Right hindlimb (tissue), 1 donor: ENCODE measurements around the gene CYP4F2.
A peak's percentile ranks its signal among the peaks of the same experiment; 100 is the strongest.
"Not testable (repeated sequence)": the region's sequence is repeated elsewhere in the genome, so short reads cannot be mapped to it uniquely, and the experiment has no call there.

ENCODE experiments used
- DNase-seq: peaks from one replicate; pipeline ENCODE4 v3.0.0-alpha.2; 2018

CYP4F2 gene

DNA sequence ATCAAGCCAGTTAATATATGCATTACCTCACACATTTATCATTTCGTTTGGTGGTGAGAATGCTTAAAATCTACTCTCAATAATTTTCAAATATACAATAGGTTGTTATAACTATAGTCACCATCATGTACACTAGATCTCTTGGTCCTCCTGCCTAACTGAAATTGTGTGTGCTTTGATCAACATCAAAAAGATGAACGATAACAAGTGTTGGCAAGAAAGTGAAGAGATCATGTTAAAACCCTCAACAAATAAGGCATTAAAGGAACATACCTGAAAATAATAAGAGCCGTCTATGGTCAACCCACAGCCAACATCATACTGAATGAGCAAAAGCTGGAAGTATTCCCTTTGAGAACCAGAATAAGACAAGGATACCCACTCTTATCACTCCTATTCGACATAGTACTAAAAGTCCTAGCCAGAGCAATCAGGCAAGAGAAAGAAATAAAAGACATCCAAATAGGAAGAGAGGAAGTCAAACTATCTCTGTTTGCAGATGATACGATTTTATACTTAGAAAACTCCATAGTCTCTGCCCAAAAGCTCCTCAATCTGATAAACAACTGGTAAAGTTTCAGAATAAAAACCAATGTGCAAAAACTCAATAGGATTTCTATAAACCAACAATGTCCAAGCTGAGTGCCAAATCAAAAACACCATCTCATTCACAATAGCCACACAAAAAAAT is 54.5 kb downstream of the CYP4F2 start:
- DNase-seq: no peak

DNA sequence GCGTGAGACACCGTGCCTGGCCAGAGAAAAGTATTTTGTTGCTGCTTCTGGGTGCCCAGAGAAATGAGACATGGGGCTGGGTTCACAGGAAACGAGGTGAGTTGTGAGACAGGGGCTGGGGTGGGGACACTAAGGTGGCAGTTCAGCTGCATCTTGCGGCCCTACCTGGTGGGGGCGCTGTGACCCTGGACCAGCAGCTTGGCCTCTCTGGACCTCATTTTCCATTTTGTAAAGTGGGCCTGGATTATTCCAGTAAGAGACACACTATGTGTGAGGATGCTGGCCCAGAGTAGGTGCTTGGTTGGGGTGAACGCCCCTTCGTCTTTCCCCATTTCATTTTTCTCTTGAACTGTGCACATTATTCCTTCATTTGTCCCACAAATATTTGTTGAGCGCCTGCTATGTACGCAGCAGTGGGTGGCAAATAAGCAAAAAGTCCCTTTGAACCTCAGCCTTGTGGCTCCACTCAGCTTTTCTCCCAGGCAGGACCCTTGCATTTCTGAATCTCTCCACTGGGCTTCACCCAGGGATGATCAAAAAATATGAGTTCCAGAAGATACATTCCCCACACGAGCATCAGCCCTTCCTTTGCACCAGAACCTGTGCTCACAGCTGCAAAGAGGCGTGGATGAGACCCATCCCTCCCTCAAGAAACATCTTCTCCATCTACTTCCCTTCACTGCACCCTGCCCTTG is 55.9 kb downstream of the CYP4F2 start:
- no peak for DNase-seq

DNA sequence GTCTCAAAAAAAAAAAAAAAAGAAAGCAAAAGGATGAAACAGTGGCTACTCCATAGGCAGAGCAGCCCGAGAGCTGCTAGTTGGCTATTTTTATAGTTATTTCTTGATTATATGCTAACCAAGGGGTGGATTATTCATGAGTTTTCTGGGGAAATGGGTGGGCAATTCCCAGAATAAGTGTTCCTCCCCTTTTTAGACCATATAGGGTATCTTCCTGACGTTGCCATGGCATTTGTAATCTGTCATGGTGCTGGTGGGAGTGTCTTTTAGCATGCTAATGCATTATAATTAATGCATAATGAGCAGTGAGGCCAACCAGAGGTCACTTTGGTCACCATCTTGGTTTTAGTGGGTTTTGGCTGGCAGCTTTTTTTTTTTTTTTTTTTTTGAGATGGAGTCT is 57.0 kb downstream of the CYP4F2 start:
- no peak for DNase-seq

GRCh38 chr19:15839888-15840287 is 58.0 kb downstream of the CYP4F2 start:
- not testable (repeated sequence) for DNase-seq

- DNase-seq: no peak
These were observed 59.5 kb downstream of the CYP4F2 start for GRCh38 chr19:15838351-15838750.

- no peak for DNase-seq
These were observed 60.6 kb downstream of the CYP4F2 start for GRCh38 chr19:15837221-15837731.

DNA sequence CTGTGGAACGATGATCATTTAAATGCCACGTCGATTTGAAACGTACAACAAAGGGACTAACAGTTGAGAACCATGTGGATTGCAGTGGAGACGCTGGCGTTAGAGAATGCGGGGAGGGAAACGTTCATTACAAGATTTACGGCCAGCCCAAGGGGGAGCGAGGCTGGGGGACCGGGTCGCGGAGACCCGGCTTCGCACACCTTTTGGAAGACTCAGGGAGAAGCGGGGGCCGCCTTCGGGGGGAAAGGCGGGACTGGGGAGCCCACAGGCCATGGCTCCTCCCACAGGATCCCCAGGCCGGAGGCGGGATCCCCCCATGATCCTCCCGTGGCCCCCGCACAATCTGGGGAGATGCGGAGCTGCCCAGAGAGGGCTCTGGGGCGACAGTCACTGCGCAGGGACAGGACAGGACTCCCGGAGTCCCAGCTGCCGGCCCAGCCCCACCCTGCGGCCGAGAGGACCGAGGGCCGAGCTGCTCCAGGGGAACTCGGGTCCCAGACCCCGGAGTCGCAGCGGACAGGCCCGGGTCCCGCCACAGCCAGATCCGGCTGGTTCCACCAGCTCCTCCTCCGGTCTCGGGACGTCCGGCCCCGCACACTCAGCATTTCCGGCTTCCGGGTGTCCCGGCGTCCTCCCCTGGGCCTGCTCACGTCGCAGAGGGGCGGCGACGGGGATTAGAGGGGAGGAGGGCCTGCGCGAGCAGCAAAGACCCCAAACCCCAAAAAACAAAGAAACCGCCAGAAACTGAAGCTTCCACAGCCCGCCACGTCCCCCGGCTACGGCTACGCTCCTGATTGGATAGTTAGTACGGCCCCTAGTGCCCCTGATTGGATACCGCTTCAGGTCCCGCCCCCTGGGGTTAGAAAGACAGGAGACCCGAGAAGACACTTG is 61.3 kb downstream of the CYP4F2 start:
- DNase-seq: peak; percentile 99

DNA sequence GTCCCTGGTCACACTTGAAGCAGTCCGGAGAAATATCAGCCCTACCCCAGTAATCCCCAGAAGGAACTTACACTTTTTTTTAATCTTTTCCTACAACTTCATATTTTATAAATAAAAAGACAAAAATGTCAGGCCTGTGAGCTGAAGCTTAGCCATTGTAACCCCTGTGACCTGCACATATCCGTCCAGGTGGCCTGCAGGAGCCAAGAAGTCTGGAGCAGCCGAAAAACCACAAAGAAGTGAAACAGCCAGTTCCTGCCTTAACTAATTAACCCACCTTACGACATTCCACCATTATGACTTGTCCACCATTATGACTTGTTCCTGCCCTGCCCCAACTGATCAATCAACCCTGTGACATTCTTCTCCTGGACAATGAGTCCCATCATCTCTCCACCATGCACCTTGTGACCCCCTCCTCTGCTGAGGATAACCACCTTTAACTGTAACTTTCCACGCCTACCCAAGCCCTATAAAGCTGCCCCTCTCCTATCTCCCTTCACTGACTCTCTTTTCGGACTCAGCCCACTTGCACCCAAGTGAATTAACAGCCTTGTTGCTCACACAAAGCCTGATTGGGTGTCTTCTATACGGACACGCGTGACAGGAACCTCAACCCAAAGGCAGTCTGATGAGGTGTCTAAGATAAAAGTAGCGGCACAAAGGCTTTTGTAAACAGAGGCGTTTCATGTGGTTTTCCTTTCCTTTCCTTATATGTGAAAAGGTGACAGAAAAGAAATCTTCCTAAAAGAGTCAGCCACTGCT is 62.1 kb downstream of the CYP4F2 start:
- DNase-seq: not testable (repeated sequence)

DNA sequence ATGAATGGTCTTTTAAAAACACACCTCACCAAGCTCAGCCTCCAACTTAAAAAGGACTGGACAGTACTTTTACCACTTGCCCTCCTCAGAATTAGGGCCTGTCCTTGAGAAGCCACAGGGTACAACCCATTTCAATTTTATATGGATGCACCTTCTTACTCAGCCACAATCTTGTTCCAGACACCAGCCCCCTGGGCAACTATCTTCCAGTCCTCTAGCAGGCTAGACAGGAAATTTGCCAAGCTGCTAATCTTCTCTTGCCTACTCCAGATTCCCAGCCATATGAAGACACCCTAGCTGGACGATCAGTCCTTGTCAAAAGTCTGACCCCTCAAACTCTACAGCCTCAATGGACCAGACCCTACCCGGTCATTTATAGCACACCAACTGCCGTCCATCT is 63.6 kb downstream of the CYP4F2 start:
- DNase-seq: not testable (repeated sequence)

DNA sequence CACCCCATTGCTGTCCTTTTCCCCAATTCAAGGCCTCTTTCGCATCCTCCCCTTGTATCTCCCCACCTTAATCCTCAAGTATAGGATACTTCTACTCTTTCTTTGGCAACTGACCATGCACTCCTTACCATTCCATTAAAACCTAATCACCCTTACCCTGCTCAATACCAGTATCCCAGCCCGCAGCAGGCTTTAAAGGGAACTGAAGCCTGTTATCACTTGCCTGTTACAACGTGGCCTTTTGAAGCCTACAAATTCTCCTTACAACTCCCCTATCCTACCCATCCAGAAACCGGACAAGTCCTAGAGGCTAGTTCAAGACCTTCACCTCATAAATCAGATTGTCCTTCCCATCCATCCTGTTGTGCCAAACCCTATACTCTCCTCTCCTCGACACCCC is 66.2 kb downstream of the CYP4F2 start:
- no peak for DNase-seq

DNA sequence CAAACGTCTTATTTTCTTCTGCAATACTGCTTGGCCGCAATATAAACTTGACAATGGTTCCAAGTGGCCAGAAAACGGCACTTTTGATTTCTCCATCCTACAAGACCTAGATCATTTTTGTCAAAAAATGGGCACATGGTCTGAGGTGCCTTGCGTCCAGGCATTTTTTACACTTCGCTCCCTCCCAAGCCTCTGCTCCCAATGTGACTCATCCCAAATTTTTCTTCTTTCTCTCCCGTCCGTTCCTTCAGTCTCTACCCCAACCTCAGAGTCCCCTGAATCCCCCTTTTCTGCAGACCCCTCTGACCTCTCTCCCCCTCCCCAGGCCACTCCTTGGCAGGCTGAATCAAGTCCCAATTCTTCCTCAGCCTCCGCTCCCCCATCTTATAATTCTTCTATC is 68.1 kb downstream of the CYP4F2 start:
- DNase-seq: no peak

DNA sequence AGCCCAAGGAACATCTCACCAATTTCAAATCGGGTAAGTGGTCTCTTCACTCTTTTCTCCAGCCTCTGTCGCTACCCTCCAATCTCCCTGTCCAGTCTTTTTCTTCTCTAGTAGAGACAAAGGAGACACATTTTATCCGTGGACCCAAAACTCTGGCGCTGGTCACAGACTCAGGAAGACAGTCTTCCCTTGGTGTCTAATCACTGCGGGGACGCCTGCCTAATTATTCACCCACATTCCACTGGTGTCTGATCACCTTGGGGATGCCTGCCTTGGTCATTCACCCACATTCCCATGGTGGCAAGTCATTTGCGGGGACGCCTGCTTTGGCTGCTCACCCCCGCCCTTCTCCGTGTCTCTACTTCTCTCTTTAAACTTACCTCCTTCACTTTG is 68.6 kb downstream of the CYP4F2 start:
- DNase-seq: no peak

GRCh38 chr19:15828611-15829305 is 69.1 kb downstream of the CYP4F2 start:
- DNase-seq: not testable (repeated sequence)

DNA sequence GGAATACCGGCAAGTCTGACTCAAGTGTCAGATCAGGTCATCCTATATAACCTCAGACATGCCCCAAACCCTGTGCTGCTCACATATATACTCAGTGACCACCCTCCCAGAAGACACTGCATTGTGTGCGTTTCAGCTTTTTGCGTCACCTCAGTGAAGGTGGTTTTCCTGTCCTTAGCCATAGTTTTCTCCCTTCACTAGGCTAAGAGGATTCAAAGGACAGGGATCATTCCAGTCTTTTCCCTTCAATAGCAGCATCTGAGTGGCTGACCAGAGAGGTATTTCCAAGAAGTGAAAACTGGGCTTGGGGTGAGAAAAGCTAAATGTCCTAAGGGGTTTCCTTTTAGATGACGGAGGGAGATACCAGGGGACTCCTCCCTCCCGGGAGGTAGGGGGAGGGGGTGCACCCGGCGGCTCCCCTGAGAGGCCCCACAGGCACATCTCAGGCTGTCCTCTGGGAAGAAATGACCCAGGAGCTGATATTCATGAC is 69.7 kb downstream of the CYP4F2 start:
- DNase-seq: no peak
